Immature natural killer cell (primary cell): ENCODE measurements around the gene SCAF8. TPM values are rescaled to one million over a fixed set of nuclear protein-coding genes. Genes with fewer than 3 reads are reported as not detected.

Experiments
- DNase-seq, 3 donors: peaks; one replicate each; pipeline ENCODE4 v3.0.0; 2022; ENCODE audit warnings: mixed read lengths in 1 of 3
- H3K27ac Mint-ChIP-seq, 6 donors: one replicate each; pipeline ENCODE4 v1.8.0; 2020; ENCODE audit warnings: mixed read lengths in 6 of 6, mild to moderate bottlenecking in 5 of 6, inconsistent platforms in 4 of 6, moderate library complexity in 3 of 6
- H3K27me3 Mint-ChIP-seq, 3 donors: one replicate each; pipeline ENCODE4 v1.8.0; 2020 to 2021; ENCODE audit warnings: low read depth in 3 of 3, mild to moderate bottlenecking in 3 of 3, mixed read lengths in 3 of 3, moderate library complexity in 3 of 3, inconsistent platforms in 1 of 3
- H3K36me3 Mint-ChIP-seq, 3 donors: one replicate each; pipeline ENCODE4 v1.8.0; 2020; ENCODE audit warnings: mixed read lengths in 3 of 3, inconsistent platforms in 2 of 3, mild to moderate bottlenecking in 2 of 3
- H3K4me1 Mint-ChIP-seq, 2 donors: one replicate each; pipeline ENCODE4 v1.8.0; 2020; ENCODE audit warnings: inconsistent platforms in 2 of 2, mild to moderate bottlenecking in 2 of 2, mixed read lengths in 2 of 2, moderate library complexity in 1 of 2
- H3K4me3 Mint-ChIP-seq, 5 donors: one replicate each; pipeline ENCODE4 v1.8.0; 2020; ENCODE audit warnings: mild to moderate bottlenecking in 5 of 5, mixed read lengths in 5 of 5, inconsistent platforms in 3 of 5, moderate library complexity in 3 of 5
- H3K9me3 Mint-ChIP-seq, 6 donors: one replicate each; pipeline ENCODE4 v1.8.0; 2020; ENCODE audit warnings: mild to moderate bottlenecking in 6 of 6, mixed read lengths in 6 of 6, inconsistent platforms in 4 of 6, moderate library complexity in 3 of 6
- polyA plus RNA-seq, 3 donors: library from polyadenylated mRNA; unstranded; fragments of 300-500 nt; fragmentation: Illumina TruSeq; gene quantifications; one replicate each; pipeline ENCODE4 v1.2.3, GENCODE V29; 2021

Gene SCAF8
- polyA plus RNA-seq, 3 donors from 2014 or later: 6.4 to 18.2 (median 8.1) TPM

GRCh38 chr6:154840363-154840762 is 107.1 kb downstream of the SCAF8 start:
- peaks cover 43 to 76% of the 10 kb centered on the region in 2 donors for H3K4me1 Mint-ChIP-seq
- H3K27ac Mint-ChIP-seq: no peak overlapping the region
- H3K36me3 Mint-ChIP-seq: peaks cover 0 to 5% (median 0%) of the 10 kb centered on the region in 3 donors
- no peak overlapping the region for H3K4me3 Mint-ChIP-seq
- no peaks in the 10 kb centered on the region for H3K27me3 Mint-ChIP-seq
- no peaks in the 10 kb centered on the region for H3K9me3 Mint-ChIP-seq
- DNase-seq: no peak

- H3K4me3 Mint-ChIP-seq: no peak overlapping the region
- no peak overlapping the region for H3K27ac Mint-ChIP-seq
- DNase-seq: no peak
- peaks cover 40 to 72% of the 10 kb centered on the region in 2 donors for H3K4me1 Mint-ChIP-seq
- H3K9me3 Mint-ChIP-seq: no peaks in the 10 kb centered on the region
- peaks cover 0 to 5% (median 0%) of the 10 kb centered on the region in 3 donors for H3K36me3 Mint-ChIP-seq
- H3K27me3 Mint-ChIP-seq: no peaks in the 10 kb centered on the region
Observed at GRCh38 chr6:154841109-154841508, 107.9 kb downstream of the SCAF8 start.

- H3K9me3 Mint-ChIP-seq: no peaks in the 10 kb centered on the region
- peaks cover 45 to 78% of the 10 kb centered on the region in 2 donors for H3K4me1 Mint-ChIP-seq
- peaks cover 0 to 5% (median 0%) of the 10 kb centered on the region in 3 donors for H3K36me3 Mint-ChIP-seq
- H3K27me3 Mint-ChIP-seq: no peaks in the 10 kb centered on the region
- no peak for DNase-seq
- H3K4me3 Mint-ChIP-seq: no peak overlapping the region
- H3K27ac Mint-ChIP-seq: no peak overlapping the region
Observed at GRCh38 chr6:154842833-154843232, 109.6 kb downstream of the SCAF8 start.

- Mint-ChIP-seq H3K9me3 (no peaks in the 10 kb centered on the region), H3K27ac (no peak overlapping the region), H3K4me1 (peaks cover 54 to 86% of the 10 kb centered on the region in 2 donors), H3K4me3 (no peak overlapping the region), H3K36me3 (peaks cover 0 to 6% (median 0%) of the 10 kb centered on the region in 3 donors), H3K27me3 (no peaks in the 10 kb centered on the region)
- DNase-seq: no peak
Observed at GRCh38 chr6:154847318-154847717, 114.1 kb downstream of the SCAF8 start.

- peak overlapping the region in 2 of 6 donors; percentile 10 to 17 for H3K27ac Mint-ChIP-seq
Observed at GRCh38 chr6:154848580-154848979, 115.4 kb downstream of the SCAF8 start.

GRCh38 chr6:154849475-154849874 is 116.3 kb downstream of the SCAF8 start:
- Mint-ChIP-seq H3K27ac (no peak overlapping the region), H3K27me3 (no peaks in the 10 kb centered on the region), H3K4me1 (peaks cover 46 to 82% of the 10 kb centered on the region in 2 donors), H3K9me3 (no peaks in the 10 kb centered on the region), H3K36me3 (peaks cover 0 to 6% (median 4%) of the 10 kb centered on the region in 3 donors), H3K4me3 (no peak overlapping the region)
- no peak for DNase-seq

More at GRCh38 chr6:154848580-154848979, 115.4 kb downstream of the SCAF8 start:
- H3K4me3 Mint-ChIP-seq: no peak overlapping the region
- H3K9me3 Mint-ChIP-seq: no peaks in the 10 kb centered on the region
- H3K27me3 Mint-ChIP-seq: no peaks in the 10 kb centered on the region
- DNase-seq: no peak
- H3K4me1 Mint-ChIP-seq: peaks cover 49 to 83% of the 10 kb centered on the region in 2 donors
- peaks cover 0 to 6% (median 4%) of the 10 kb centered on the region in 3 donors for H3K36me3 Mint-ChIP-seq

- no peak overlapping the region for H3K4me3 Mint-ChIP-seq
- DNase-seq: no peak
- no peaks in the 10 kb centered on the region for H3K27me3 Mint-ChIP-seq
- no peaks in the 10 kb centered on the region for H3K9me3 Mint-ChIP-seq
- peaks cover 0 to 6% (median 4%) of the 10 kb centered on the region in 3 donors for H3K36me3 Mint-ChIP-seq
- peak overlapping the region in 3 of 6 donors; percentile 2 to 5 (median 3) for H3K27ac Mint-ChIP-seq
- H3K4me1 Mint-ChIP-seq: peaks cover 27 to 68% of the 10 kb centered on the region in 2 donors
Observed at GRCh38 chr6:154852687-154853086, 119.5 kb downstream of the SCAF8 start.

- no peaks in the 10 kb centered on the region for H3K27me3 Mint-ChIP-seq
- peaks cover 7 to 37% of the 10 kb centered on the region in 2 donors for H3K4me1 Mint-ChIP-seq
- DNase-seq: no peak
- no peaks in the 10 kb centered on the region for H3K9me3 Mint-ChIP-seq
- peaks cover 0 to 4% (median 0%) of the 10 kb centered on the region in 3 donors for H3K36me3 Mint-ChIP-seq
- no peak overlapping the region for H3K4me3 Mint-ChIP-seq
- no peak overlapping the region for H3K27ac Mint-ChIP-seq
Observed at GRCh38 chr6:154857529-154857928, 124.3 kb downstream of the SCAF8 start.

- peak overlapping the region in 1 of 6 donors; percentile 48 for H3K27ac Mint-ChIP-seq
Observed at GRCh38 chr6:154861825-154862224, 128.6 kb downstream of the SCAF8 start.

GRCh38 chr6:154862536-154862935 is 129.3 kb downstream of the SCAF8 start:
- Mint-ChIP-seq H3K4me3 (no peak overlapping the region), H3K4me1 (peaks cover 7 to 32% of the 10 kb centered on the region in 2 donors), H3K36me3 (no peaks in the 10 kb centered on the region), H3K9me3 (no peaks in the 10 kb centered on the region), H3K27me3 (peaks cover 0 to 1% (median 0%) of the 10 kb centered on the region in 3 donors), H3K27ac (peak overlapping the region in 1 of 6 donors; percentile 4)
- no peak for DNase-seq

More at GRCh38 chr6:154861825-154862224, 128.6 kb downstream of the SCAF8 start:
- H3K36me3 Mint-ChIP-seq: no peaks in the 10 kb centered on the region
- H3K4me3 Mint-ChIP-seq: no peak overlapping the region
- no peaks in the 10 kb centered on the region for H3K9me3 Mint-ChIP-seq
- H3K4me1 Mint-ChIP-seq: peaks cover 7 to 32% of the 10 kb centered on the region in 2 donors
- no peak for DNase-seq
- peaks cover 0 to 1% (median 0%) of the 10 kb centered on the region in 3 donors for H3K27me3 Mint-ChIP-seq

GRCh38 chr6:154864066-154864430 is 130.8 kb downstream of the SCAF8 start:
- peak overlapping the region in 3 of 6 donors; percentile 27 to 51 (median 47) for H3K27ac Mint-ChIP-seq
- no peak for DNase-seq
- peaks cover 4 to 38% of the 10 kb centered on the region in 2 donors for H3K4me1 Mint-ChIP-seq
- peaks cover 0 to 1% (median 0%) of the 10 kb centered on the region in 3 donors for H3K27me3 Mint-ChIP-seq
- H3K9me3 Mint-ChIP-seq: no peaks in the 10 kb centered on the region
- no peak overlapping the region for H3K4me3 Mint-ChIP-seq
- no peaks in the 10 kb centered on the region for H3K36me3 Mint-ChIP-seq

- Mint-ChIP-seq H3K4me1 (peaks cover 4 to 31% of the 10 kb centered on the region in 2 donors), H3K36me3 (no peaks in the 10 kb centered on the region), H3K27me3 (peaks cover 0 to 1% (median 1%) of the 10 kb centered on the region in 3 donors), H3K4me3 (no peak overlapping the region), H3K9me3 (no peaks in the 10 kb centered on the region), H3K27ac (peak overlapping the region in 1 of 6 donors; percentile 35)
- no peak for DNase-seq
Observed at GRCh38 chr6:154865291-154865690, 132.1 kb downstream of the SCAF8 start.

GRCh38 chr6:154868143-154868594 is 135.0 kb downstream of the SCAF8 start:
- Mint-ChIP-seq H3K27ac (no peak overlapping the region), H3K27me3 (peaks cover 0 to 1% (median 1%) of the 10 kb centered on the region in 3 donors), H3K4me3 (no peak overlapping the region), H3K36me3 (no peaks in the 10 kb centered on the region), H3K9me3 (no peaks in the 10 kb centered on the region), H3K4me1 (peaks cover 4 to 28% of the 10 kb centered on the region in 2 donors)
- DNase-seq: peak in 2 of 3 donors; percentile 7 to 13

GRCh38 chr6:154872542-154873114 is 139.4 kb downstream of the SCAF8 start:
- Mint-ChIP-seq H3K36me3 (no peaks in the 10 kb centered on the region), H3K27ac (peak overlapping the region in 1 of 6 donors; percentile 42), H3K4me3 (no peak overlapping the region), H3K27me3 (peaks cover 0 to 3% (median 0%) of the 10 kb centered on the region in 3 donors), H3K9me3 (no peaks in the 10 kb centered on the region), H3K4me1 (peaks cover 0 to 23% of the 10 kb centered on the region in 2 donors)
- no peak for DNase-seq
